HG03064 (cell line): Measurements from ENCODE around the gene PARN.
"Not testable (repeated sequence)": the region's sequence is repeated elsewhere in the genome, so short reads cannot be mapped to it uniquely, and the experiment has no call there.

ENCODE experiments used
- ATAC-seq: cut with Tn5 transposase; IDR thresholded peaks from one replicate; pipeline ENCODE4 v1.9.1; 2021; ENCODE audit warnings: low read depth; ENCODE audit not compliant: unreplicated experiment

PARN gene

DNA sequence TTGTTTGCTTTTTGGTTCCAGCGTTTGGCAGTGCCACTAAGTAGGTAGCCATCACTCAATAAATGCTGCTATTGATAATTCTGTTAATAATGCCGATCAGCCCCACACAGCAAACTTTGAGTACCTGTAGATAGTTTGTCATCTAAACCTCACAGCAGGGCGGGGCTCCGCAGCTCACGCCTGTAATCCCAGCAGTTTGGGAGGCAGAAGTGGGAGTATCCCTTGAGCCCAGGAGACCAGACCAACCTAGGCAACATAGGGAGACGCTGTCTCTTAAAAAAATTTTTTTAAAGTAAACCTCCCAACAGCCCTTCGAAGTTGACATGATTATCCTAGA lies 4.3 kb upstream of the PARN start:
- ATAC-seq: no peak

- ATAC-seq: peak; percentile 64
These were observed 2.9 kb upstream of the PARN start, which contains the start of gene BFAR for GRCh38 chr16:14632693-14633569. BFAR (plus strand) TSS chr16:14632951; CDS start chr16:14644347, 11,396 bp downstream.

DNA sequence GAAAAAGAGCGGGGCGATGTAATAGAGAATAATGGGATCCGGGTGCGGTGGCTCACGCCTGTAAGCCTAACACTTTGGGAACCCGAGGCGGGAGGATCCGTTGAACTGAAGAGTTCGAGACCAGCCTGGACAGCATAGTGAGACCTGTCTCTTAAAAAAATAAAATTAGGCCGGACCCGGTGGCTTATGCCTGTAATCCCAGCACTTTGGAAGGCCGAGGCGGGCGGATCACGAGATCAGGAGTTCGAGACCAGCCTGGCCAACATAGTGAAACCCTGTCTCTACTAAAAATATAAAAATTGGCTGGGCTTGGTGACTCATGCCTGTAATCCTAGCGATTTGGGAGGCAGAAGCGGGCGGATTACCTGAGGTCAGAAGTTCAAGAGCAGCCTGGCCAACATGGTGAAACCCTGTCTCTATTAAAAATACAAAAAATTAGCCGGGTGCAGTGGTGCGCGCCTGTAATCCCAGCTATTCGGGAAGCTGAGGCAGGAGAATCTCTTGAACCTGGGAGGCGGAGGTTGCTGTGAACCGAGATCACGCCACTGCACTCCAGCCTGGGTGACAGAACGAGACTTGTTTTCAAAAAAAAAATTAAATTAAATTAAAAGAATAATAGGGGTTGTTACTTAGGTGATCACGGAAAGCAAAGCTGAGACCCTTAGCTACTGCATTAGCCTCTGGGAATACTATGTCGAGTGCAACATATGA lies 715 bp upstream of the PARN start:
- not testable (repeated sequence) for ATAC-seq

GRCh38 chr16:14629612-14629918 lies 495 bp downstream of the PARN start:
- no peak for ATAC-seq

DNA sequence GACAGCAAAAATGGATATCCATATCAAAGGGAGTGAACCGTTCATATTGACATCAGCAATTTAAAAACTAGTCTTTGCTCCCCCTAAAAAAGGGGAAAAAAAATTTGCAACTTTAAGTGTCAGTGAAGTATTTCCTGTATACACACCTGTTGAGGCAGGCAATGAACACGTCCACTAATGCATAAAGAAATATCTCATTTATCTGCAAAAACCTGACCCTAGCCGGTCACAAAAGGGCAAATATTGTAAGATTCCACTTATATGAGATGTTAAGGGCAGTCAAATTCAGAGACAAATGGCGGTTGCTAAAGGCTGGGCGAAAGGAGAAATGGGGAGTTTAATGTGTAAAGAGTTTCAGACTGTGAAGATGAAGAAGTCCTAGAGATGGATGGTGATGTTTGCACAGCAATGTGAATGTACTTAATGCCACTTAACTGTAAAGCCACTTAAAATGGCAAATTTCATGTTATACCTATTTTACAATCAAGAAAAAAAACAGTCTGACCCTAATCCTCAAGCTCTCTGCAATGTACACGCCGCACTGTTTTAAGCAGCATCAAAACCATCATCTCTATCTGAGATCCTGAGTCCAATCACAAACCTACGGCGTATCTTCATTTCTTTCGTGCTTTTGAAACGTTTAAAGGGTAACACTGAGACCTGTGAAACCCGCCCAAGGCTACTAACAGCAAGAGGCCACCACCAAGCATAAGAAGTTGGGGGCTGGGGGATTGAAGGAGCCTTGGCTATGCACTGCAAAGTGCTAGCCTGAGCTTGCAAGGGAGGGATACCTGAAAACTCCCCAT lies 1.1 kb downstream of the PARN start:
- no peak for ATAC-seq

DNA sequence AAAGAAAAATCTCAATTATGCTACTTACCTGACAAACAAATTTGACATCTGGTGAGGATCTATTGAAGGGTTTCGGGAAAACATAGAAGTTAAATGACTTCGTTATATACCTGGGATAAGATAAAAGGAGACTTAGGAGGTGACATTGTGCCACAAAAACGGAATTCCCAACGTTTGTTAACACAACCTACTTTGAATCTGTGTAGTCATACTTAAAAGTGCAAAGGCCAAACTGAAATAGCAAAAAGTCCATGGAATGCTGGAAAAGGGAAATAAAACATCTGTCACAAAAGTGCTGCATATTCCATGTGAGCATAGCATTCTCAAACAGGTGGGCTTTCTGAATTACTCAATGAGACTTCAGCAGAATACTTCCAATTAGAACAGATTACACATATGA lies 3.0 kb downstream of the PARN start:
- ATAC-seq: no peak

GRCh38 chr16:14618566-14618965 lies 11.5 kb downstream of the PARN start:
- no peak for ATAC-seq

- no peak for ATAC-seq
These were observed 13.8 kb downstream of the PARN start for GRCh38 chr16:14616280-14616679.

DNA sequence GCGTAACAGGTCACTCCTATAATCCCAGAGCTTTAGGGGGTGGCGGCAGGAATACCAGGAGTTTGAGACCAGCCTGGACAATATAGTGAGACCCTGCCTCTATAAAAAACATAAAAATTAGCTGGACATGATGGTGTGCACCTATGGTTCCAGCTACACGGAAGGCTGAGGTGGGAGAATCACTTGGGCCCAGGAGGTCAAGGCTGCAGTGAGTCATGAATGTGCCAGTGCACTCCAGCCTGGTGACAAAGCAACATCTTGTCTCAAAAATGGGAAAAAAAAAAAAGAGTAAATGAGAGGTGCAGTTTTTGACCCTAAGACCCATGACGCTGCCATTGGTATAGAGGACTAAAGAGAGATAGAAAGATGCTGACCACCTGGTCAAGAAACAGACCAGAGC lies 16.1 kb downstream of the PARN start:
- ATAC-seq: no peak

DNA sequence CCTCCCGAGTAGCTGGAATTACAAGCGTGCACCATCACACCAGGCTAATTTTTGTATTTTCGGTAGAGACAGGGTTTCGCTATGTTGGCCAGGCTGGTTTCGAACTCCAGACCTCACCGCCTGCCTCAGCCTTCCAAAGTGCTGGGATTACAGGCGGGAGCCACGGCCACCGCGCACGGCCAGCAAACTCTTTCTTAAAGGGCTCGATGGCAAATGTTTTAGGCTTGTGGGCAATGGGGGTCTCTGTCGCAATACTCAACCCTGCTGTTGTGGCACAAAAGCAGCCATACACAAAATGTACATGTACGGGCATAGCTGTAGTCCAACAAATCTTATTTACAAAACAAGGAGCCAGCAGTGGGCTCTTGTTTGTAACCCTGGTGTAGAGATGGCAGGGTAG lies 18.4 kb downstream of the PARN start:
- ATAC-seq: no peak

DNA sequence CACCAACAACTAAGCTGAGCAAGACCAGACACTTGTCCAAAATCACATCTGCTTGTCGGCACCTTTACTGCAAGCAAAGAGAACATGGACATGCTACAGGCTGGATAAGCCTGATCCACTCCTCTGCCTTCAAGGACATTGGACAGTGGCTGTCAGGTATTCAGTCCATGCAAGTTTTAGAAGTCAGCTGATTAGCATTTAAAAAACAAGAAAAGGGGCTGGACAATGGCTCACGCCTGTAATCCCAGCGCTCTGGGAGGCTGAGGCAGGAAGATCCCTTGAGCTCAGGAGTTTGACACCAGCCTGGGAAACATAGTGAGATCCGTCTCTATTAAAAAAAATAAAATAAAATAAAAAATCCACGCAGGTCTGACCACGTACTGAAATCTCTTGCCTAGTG lies 20.3 kb downstream of the PARN start:
- no peak for ATAC-seq

DNA sequence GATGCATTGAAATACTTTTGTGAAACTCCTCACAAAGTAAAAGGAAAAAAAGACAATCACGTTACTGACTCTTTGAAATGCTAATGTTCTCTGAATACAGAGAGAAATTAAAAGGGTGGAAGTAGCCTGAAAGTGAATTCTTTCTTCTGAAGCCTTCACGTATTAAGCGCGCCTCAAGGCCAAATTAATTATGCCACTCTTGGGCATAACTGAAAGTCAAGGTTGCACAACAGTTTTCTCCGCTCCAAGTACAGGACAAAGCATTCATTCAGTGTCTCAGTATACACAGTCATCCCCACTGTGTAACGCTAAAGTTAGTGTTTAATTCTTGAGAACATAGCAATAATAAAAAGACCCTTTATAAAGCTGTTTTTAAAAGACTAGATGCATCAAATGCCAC lies 21.5 kb downstream of the PARN start:
- ATAC-seq: no peak

DNA sequence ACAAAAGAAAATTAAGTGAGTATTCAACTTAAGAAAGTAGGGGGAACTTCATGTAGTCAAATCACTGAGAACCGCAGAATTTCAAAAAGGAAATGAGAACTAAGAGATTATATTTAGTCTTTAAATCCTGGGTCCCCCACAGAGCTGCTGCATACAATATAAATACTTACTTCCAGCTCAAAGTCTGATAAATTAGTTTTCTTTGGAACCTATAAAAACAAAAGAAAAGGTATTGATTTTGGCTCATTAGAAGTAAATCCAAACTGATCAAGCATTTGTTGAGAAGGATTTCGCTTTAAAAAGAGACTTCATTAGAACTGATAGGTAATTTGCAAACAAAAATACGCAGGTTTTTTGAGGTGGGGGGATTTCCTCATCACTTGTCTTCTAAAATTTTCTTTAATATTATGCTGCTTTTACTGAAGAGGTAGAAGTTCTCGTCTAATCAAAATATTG lies 21.9 kb downstream of the PARN start:
- ATAC-seq: peak; percentile 47

- no peak for ATAC-seq
These were observed 24.0 kb downstream of the PARN start for GRCh38 chr16:14606102-14606501.

DNA sequence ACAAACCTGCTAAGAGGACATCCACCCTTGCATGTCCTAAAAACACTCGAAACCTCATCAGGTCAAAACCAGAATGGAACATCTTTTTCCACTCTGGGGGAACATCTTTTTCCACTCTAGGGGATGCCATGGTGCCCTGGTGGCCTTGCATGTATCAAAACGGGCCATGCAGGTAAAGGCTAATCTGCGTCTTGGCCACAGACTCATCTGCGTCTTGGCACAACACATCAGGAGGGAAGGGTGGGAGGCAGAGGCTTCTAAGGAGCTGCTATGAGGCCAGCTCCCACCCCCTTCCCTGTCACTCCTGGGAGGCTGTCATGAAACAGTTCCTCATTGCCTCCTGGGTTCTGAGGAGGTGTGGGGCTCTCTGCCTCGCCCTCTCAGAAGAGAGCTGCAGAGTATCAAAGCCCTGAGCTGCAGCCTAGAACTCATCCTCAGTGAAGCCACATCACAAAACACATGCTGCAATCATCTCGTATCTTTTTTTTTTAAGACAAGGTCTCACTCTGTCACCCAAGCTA lies 27.6 kb downstream of the PARN start:
- no peak for ATAC-seq

DNA sequence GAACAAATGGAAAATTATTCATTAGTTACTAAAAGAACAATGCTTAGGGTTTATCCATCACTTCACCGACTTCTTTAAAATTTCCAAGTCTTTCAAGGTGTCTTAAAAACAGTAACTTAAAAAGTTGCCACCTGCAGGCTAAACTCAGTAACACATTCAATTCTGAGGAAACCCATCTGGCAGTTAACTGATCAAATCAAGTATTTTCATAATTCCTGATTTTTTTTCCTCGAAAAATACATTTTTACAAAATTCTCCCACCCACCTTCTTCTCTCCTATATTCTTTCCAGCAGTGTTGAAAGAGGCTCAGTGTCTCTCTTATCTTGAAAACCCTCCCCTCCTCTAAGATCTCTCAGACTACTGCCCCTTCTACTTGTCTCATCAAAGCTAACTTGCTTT lies 29.9 kb downstream of the PARN start:
- no peak for ATAC-seq

DNA sequence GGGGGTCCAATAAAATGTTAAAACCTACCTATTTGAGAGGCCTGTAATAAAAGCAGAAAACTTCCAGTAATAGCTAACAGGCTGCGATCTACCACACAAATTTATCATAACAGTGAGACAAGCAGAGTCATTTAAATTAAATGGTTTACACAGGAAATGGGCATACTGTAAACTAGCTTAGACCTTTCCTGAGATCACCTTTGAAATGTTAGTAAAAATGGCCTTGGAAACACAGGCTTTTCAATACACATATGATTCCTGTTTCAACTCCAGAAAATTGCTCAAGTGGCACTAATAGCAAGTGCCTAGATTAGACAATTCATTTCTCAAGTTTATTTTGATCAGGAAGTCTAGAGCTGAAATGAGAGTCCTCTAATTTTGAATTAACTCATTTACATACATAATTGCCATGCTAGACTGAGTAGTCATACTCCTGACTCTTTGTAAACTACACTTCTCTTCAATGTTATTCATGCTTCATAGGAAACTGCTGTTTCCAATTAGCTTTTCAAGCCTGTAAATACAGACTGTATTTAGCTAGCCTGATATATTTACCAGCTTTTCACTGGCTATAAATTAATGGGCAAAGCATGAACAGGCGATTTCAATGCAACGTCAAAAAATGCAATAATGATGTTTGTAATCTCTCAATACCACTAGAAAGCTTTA lies 43.3 kb downstream of the PARN start:
- ATAC-seq: no peak

DNA sequence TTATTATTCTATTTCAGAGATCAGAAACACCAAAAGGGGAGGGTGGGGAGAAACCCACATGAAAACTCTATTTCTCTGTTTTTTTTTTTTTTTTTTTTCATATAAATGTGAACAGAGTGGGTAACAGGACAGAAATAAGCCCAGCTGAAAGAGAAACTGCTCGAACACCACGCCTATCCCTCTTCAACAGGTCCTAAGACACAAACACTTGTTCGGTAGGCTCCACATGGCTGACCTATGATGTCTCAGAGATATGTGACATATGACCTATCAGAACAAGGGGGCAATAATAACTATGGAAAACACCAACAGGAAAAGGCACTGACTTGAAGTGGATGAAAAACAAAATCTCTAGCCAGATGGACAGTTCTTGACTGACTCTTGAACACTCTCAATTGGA lies 44.8 kb downstream of the PARN start:
- no peak for ATAC-seq

GRCh38 chr16:14580926-14581325 lies 49.1 kb downstream of the PARN start:
- not testable (repeated sequence) for ATAC-seq

- ATAC-seq: no peak
These were observed 50.8 kb downstream of the PARN start for GRCh38 chr16:14579266-14579665.

- ATAC-seq: no peak
These were observed 53.5 kb downstream of the PARN start for GRCh38 chr16:14576532-14576931.
